Osteoblast (primary cell): ENCODE measurements around the gene FMO4. TPM values are rescaled to one million over a fixed set of nuclear protein-coding genes. Genes with fewer than 3 reads are reported as not detected.
A peak's percentile ranks its signal among the peaks of the same experiment; 100 is the strongest.

Source experiments
- DNase-seq: peaks from one replicate; pipeline ENCODE4 v3.0.0; 2011; ENCODE audit warnings: low spot score, mixed read lengths; ENCODE audit not compliant: insufficient read length; ENCODE audit errors: missing footprints
- H2AFZ ChIP-seq: 2 replicates; pipeline ENCODE4 v1.6.0; 2011; ENCODE audit warnings: mild to moderate bottlenecking, low read length
- H3K27ac ChIP-seq: 2 replicates; pipeline ENCODE4 v1.5.1; 2011; ENCODE audit warnings: mild to moderate bottlenecking, low read depth, low read length, moderate library complexity
- H3K27me3 ChIP-seq: 2 replicates; pipeline ENCODE4 v1.6.0; 2012; ENCODE audit warnings: mild to moderate bottlenecking, control low read depth, inconsistent platforms, low read length, moderate library complexity; ENCODE audit not compliant: insufficient read depth
- H3K36me3 ChIP-seq: 2 replicates; pipeline ENCODE4 v1.5.1; 2011; ENCODE audit warnings: mild to moderate bottlenecking, low read length, control low read depth, moderate library complexity; ENCODE audit not compliant: insufficient read depth
- H3K4me1 ChIP-seq: 2 replicates; pipeline ENCODE4 v1.5.1; 2011; ENCODE audit warnings: mild to moderate bottlenecking, low read length, control low read depth, moderate library complexity; ENCODE audit not compliant: insufficient read depth
- H3K4me2 ChIP-seq: 2 replicates; pipeline ENCODE4 v1.6.0; 2011; ENCODE audit warnings: mild to moderate bottlenecking, low read length; ENCODE audit not compliant: insufficient read depth
- H3K4me3 ChIP-seq: fragments of 200-600 bp; sonication (generic); 3 replicates; pipeline ENCODE4 v1.5.1; 2012; ENCODE audit warnings: mild to moderate bottlenecking, low read length, inconsistent platforms; ENCODE audit not compliant: insufficient read depth
- H3K79me2 ChIP-seq: 2 replicates; pipeline ENCODE4 v1.6.0; 2012; ENCODE audit warnings: mild to moderate bottlenecking, low read length, control low read depth, inconsistent platforms; ENCODE audit not compliant: insufficient read depth
- H3K9me3 ChIP-seq: 2 replicates; pipeline ENCODE4 v1.5.1; 2011; ENCODE audit warnings: low read depth, low read length, control low read depth
- H4K20me1 ChIP-seq: 2 replicates; pipeline ENCODE4 v1.6.0; 2012; ENCODE audit warnings: mild to moderate bottlenecking, low read length, control low read depth; ENCODE audit not compliant: insufficient read depth
- total RNA-seq: library from RNA; depleted of rRNA; stranded (reverse); fragments of >200 nt; gene quantifications from 2 replicates; pipeline ENCODE4 v1.2.3, GENCODE V29; 2012
- TF ChIP-seq, protein P1 (sequence below): IDR thresholded peaks from 2 replicates; pipeline ENCODE4 v1.5.1; 2011; ENCODE audit warnings: mild to moderate bottlenecking, low read depth, low read length, moderate library complexity; ENCODE audit errors: extremely low read depth

The FMO4 gene
- total RNA-seq, 1 donor: 3.6 TPM

DNA sequence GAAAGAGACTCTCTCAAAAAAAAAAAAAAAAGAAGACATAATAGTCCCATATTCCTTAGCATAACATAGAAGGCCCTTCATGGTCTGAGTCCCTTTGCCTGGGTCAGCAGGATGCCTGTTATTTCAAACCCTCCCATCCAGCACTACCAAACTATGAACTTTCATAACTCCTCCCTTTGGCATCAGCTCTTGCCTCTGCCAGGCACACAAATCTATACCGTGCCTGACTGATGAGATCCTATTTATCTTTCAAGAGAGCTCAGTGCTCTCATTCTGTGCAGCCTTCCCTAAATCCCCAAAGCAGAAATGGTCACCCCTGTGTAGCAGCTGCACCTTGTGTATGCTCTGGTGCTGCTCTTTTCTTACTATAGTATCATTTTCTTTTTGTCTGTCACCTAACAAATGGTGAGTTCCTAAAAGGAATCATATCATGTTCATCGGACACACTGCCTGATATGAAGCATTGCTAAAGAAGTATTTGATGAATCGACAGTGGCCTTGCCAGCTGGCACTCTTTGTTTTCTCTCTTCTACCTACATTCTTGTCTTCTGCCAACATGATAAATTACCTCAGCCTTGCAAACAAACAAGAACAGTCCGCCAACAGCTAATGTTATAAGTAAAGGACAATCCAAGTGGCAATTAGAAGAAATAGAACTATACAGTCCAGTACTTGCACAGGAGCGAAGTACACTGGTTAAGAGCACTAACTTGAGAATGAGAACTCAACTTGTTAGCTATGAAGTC, 29.9 kb downstream of the FMO4 start:
- H3K27me3 ChIP-seq: no peaks in the 10 kb centered on the region
- H3K36me3 ChIP-seq: no peaks in the 10 kb centered on the region
- no peak overlapping the region for H2AFZ ChIP-seq
- H3K4me2 ChIP-seq: no peak overlapping the region
- H4K20me1 ChIP-seq: no peaks in the 10 kb centered on the region
- no peak overlapping the region for H3K4me3 ChIP-seq
- no peaks in the 10 kb centered on the region for H3K9me3 ChIP-seq
- no peaks in the 10 kb centered on the region for H3K4me1 ChIP-seq
- TF ChIP-seq, protein P1, sequence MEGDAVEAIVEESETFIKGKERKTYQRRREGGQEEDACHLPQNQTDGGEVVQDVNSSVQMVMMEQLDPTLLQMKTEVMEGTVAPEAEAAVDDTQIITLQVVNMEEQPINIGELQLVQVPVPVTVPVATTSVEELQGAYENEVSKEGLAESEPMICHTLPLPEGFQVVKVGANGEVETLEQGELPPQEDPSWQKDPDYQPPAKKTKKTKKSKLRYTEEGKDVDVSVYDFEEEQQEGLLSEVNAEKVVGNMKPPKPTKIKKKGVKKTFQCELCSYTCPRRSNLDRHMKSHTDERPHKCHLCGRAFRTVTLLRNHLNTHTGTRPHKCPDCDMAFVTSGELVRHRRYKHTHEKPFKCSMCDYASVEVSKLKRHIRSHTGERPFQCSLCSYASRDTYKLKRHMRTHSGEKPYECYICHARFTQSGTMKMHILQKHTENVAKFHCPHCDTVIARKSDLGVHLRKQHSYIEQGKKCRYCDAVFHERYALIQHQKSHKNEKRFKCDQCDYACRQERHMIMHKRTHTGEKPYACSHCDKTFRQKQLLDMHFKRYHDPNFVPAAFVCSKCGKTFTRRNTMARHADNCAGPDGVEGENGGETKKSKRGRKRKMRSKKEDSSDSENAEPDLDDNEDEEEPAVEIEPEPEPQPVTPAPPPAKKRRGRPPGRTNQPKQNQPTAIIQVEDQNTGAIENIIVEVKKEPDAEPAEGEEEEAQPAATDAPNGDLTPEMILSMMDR: no peak
- no peaks in the 10 kb centered on the region for H3K79me2 ChIP-seq
- no peak for DNase-seq
- H3K27ac ChIP-seq: no peak overlapping the region

DNA sequence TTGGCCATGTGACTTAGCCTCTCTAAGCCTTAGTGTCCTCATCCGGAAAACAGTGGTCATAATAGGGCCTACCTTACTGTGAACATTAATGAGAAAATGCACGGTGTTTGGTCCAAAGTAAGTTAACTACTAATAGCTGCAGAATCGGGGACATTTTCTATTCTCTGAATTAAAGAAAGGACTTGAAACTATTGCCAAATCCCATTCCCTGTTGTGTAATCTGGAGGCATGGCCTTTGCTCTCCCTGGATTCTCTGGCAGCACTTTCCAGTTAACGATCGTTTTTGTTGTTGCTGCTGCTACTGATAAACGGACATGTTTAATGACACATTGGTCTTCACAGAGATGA, 30.5 kb downstream of the FMO4 start:
- H4K20me1 ChIP-seq: no peaks in the 10 kb centered on the region
- no peak overlapping the region for H2AFZ ChIP-seq
- no peak overlapping the region for H3K4me2 ChIP-seq
- no peaks in the 10 kb centered on the region for H3K79me2 ChIP-seq
- H3K4me3 ChIP-seq: no peak overlapping the region
- H3K36me3 ChIP-seq: no peaks in the 10 kb centered on the region
- TF ChIP-seq, protein P1: no peak
- DNase-seq: no peak
- H3K4me1 ChIP-seq: no peaks in the 10 kb centered on the region
- no peaks in the 10 kb centered on the region for H3K9me3 ChIP-seq
- H3K27me3 ChIP-seq: no peaks in the 10 kb centered on the region
- H3K27ac ChIP-seq: no peak overlapping the region

GRCh38 chr1:171345536-171345935, 31.6 kb downstream of the FMO4 start:
- DNase-seq: no peak
- Histone ChIP-seq H3K4me2 (no peak overlapping the region), H3K79me2 (no peaks in the 10 kb centered on the region), H3K27ac (no peak overlapping the region), H2AFZ (no peak overlapping the region), H3K9me3 (no peaks in the 10 kb centered on the region), H4K20me1 (no peaks in the 10 kb centered on the region), H3K4me1 (no peaks in the 10 kb centered on the region), H3K4me3 (no peak overlapping the region), H3K27me3 (no peaks in the 10 kb centered on the region), H3K36me3 (no peaks in the 10 kb centered on the region)
- TF ChIP-seq, protein P1: no peak

GRCh38 chr1:171346881-171347280, 32.9 kb downstream of the FMO4 start:
- no peaks in the 10 kb centered on the region for H3K4me1 ChIP-seq
- H2AFZ ChIP-seq: no peak overlapping the region
- H3K36me3 ChIP-seq: no peaks in the 10 kb centered on the region
- H4K20me1 ChIP-seq: no peaks in the 10 kb centered on the region
- DNase-seq: peak; percentile 48
- TF ChIP-seq, protein P1: no peak
- H3K4me3 ChIP-seq: no peak overlapping the region
- no peak overlapping the region for H3K27ac ChIP-seq
- H3K79me2 ChIP-seq: no peaks in the 10 kb centered on the region
- no peaks in the 10 kb centered on the region for H3K9me3 ChIP-seq
- no peaks in the 10 kb centered on the region for H3K27me3 ChIP-seq
- no peak overlapping the region for H3K4me2 ChIP-seq
